GM21825 (cell line): Measurements from ENCODE around the gene SELENBP1.

Experiments
- ATAC-seq: cut with Tn5 transposase; IDR thresholded peaks from one replicate; pipeline ENCODE4 v1.9.1; 2021; ENCODE audit warnings: mild to moderate bottlenecking, moderate library complexity; ENCODE audit not compliant: unreplicated experiment

SELENBP1 gene

DNA sequence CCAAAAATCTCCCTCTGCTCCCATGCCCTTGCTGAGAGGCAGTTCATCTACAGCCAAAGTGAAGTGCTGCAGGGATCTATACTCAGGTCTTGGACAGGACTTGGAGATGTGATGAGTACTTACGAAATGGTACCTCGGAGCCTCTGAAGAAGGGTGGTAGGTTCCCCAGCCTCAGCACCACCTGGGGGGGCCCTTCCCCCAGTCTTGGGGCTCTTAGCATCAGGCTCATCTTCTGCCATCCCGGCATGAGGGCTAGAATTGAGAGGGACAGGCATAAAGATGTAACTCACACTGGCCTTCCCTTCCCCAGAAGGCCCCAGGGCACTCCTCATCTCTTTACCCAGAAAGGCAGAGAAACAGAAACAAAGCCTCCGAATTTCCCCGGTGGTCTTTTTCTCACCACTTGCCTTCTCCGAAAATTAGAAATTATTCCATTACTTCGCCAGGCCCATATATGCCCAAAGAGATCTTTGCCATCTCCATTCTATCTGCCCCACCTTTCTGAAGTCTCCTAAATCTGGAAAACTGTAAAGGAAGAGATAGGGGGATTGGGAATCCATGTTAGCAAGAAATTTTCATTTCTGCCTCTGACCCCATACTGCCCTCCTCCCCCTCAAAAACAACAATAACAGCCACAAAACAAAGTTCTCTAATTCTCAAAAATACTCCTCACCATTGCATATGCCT lies 26.3 kb downstream of the SELENBP1 start:
- no peak for ATAC-seq

DNA sequence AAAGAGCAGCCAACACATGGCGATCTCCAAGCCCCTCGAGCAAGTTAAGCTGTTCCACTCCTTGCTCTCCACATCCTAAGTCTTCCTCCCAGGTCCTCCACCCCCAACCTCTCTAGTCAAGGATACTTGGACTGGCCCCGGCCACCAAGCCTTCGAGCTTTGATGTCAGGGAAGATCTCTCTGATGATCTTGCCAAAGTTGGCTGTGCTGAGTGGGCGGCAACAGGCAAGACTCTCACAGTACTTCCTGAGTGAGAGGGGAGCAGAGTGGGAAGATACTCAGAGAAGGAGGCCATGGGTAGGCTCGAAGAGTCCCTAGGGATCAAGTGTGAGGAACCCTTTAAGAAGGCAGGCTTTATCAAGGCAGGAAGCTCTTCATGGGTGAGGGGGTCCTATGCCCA lies 28.2 kb downstream of the SELENBP1 start:
- no peak for ATAC-seq

DNA sequence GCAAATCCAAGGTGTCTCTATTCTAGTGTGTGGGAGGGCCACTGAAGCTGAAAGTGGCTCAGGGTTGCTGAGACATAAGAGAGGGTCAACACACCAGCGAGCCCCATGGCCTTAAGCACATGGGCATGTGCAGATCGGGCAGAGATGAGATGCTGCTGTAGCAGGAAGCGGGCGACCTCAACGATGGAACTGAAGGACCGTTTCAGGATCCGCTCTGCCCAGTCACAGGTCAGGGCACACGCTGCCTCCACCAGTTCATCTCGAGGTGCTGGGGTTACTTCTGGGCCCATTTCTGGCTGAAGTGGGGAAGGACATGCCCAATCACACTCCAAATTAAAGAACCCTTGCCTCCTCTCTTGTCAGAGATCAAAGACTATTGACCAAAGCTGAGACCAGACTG lies 28.9 kb downstream of the SELENBP1 start:
- no peak for ATAC-seq

DNA sequence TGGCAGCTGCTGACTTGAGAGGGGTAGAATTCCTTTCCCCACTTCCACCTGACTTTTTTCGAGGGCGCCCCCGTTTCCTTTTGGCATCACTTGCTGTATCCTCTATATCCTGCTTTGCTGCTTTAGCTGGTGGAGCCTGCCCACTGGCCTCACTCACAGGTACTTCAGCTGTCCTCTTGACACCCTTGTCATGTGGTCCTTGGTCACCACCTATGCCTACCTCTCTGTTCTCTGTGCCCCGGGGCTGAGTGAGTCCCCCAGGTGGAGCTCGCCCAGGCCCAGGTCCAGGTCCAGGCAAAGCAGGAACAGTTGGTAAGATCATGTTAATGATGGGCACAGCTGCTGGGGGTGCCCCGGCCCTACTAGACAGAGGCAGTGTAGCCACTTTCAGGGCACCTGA lies 29.9 kb downstream of the SELENBP1 start:
- ATAC-seq: no peak

DNA sequence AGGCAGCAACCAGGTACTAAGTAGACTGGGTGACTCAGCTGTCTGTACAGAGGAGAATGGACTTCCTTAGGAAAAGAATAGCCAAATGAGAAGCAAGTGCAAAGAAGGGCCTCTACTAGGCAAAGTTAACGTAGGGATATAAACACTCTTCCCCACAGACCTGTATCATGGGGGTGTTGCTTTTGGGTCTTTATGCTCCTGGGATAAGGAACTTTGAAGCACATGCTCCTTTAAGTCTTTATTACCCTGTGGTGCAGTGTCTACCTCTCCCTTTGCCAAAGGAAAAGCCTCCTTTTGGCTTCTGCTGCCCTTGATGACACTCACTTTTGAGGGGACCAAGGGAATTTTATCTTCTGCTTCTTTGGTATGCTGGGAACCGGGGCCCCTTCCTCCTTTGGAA lies 30.5 kb downstream of the SELENBP1 start:
- no peak for ATAC-seq

DNA sequence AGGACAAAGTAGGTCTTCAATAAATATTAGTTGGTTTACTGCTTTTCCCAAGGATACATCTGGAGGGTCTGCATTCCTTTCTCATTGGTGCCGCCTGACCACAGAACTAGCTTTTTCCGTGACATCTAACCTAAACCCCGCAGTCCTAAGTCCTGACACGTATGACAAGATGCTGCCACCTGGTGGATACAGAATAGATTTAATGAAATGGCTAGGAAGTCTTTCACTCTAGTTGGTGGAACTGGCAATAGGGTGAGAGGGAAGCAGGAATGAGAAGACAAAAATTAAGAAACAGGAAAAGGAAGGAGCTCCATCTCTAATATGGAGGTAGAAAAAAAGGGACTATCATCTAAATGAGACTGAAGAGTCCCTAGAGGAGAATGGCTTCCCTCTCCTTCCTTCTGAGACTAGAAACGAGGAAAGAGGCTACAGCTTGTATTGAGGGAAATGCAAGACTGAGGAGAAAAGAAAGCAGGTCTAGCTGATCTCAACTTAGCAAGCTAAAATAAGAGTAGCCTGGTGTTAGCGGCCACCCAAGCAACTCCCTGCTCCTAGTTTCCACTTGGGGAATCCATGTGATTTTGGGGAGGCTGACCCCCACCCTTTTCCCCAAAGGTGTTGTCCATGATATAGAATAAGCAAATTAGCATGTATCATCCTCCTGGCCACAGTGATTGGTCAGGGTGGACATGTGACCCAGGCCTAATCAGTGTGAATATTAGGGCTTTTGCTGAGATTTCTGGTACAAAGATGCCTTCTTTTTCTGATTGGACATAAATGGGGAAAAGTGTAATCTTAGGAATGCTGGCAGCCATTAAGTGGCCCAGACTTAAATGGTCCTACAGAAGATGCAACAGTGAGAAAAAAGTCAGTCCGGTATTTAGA lies 31.4 kb downstream of the SELENBP1 start:
- ATAC-seq: no peak

DNA sequence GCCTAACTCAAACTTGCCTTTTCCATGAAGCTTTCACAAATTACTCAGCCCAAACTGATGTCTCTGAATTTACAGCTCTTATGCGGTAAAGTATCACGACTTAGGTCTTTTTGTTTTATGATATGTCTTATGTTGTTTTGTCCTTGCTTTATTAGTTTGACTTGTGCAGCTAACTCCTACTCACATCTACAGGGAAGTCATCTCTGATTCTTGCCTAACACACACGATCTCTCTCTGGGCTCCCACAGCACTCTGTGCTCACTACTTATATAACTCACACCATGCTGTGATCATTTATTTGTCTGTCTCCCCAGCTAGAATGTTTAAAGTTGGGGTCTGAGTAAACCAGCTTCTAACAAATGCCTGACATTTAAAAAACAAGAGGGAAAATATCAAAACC lies 35.9 kb downstream of the SELENBP1 start:
- no peak for ATAC-seq

DNA sequence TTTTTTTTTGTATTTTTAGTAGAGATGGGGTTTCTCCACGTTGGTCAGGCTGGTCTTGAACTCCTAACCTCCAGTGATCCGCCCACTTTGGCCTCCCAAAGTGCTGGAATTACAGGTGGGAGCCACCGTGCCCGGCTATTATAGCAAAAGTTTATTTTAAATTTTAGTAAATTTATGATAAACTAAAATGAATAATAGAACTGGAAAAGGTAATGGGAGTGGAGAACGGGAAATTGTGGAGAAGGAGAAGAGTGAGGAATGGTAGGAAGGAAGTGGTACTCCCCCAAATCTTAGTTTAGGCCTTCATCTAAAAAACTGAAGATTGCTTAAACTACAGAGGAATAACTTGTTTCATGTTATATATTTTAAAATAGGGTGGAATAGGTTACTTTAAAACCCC lies 37.7 kb downstream of the SELENBP1 start:
- ATAC-seq: no peak

DNA sequence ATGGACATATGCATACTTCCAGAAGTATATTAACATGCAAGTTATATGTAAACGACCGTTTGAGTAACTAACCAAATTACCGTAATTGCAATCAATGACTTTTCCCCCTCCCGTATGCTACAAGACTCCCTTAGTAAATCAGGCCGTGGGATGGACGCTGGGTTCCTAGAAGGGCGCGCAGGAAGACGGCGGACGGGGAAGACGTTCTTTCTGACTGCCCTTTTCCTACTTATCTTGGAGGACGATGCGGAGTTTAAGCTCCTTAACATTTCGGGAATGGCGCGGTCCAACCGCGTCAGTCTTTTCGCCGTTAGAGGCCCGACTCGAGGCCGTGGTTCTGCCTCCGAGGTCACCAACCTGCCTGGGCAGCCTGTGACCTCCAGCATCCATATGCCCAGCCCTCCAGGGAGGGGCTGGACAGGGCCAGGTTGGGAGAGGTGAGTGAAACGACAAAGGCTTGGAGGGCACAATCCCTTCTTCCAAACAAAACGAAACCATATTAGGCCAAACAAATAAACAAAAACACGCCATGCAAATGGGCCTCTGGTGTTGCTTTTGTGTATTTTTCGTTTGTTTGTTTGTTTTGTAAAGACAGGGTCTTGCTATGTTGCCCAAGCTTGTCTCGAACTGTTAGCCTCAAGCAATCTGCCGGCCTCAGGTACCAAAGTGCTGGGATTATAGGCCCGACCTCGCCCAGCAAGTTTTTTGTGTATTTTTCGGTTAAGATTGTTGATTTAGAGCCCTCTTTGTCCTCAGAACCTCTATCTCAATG lies 44.4 kb downstream of the SELENBP1 start:
- no peak for ATAC-seq

DNA sequence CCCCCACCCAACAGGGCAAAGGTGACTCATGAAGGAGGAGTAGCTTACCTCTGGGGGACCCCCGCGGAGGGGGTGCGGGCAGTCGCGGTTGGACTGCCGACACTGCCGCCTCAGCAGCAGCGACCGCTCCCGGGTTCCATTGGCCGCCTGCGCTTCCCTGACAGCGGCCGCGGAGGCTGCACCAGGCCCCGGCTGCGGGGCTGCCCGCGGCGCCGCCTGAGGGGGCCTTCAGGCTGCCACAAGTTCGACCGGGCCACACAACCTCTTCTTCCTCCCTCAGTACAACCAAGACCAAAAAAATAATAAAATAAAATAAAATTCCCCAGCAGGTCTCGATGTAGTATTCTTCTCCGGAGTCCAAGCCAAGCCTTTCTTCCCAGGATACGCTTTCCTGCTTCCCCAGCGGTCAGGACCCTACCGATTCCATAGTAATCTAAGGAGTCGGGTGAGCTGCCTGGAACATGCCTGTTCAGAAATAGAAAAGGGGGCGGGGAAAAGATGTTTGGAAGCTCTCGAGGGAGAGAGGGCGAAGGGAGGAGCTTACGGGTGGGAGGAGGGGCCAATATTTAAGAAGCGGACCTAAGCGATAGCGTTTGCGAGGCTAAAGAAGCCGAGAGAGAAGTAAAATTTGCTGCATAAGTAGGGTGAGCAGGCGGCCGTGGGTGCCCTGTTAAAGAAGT lies 45.1 kb downstream of the SELENBP1 start, which contains the start of gene PI4KB:
Gene PI4KB (minus strand): TSS at position 194 of the 680 bp plus-strand sequence. CDS start 10,935 bp downstream, outside the sequence.
- ATAC-seq: peak; percentile 82

DNA sequence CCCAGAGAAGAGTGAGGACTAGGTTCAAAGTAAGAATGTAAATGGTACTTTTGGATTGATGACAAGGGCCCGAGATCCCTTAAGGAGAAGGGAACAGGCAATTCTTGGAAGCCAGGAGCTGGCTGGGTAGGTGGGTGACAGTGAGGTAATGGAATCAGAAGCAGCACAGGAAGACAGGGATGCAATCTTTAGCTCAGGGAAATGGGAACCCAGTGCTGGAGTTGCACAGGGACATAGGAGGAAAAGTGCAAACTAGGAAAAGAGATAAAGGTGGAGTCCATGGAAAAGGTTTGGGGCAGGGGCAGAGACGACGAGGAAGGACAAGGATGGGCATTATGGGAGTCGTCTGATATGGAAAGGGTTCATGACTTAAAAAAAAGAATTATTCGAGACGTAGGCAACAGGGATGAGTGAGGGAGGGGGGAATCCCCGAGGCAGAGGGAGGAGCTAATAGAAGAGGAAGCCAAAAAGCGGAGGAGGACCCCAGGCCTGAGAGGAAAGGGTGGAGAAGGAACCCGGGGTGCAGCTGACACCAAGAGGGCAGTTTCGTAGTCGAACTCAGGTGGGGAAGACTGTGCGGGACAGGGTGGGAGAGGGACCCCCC lies 45.8 kb downstream of the SELENBP1 start:
- ATAC-seq: peak; percentile 41

DNA sequence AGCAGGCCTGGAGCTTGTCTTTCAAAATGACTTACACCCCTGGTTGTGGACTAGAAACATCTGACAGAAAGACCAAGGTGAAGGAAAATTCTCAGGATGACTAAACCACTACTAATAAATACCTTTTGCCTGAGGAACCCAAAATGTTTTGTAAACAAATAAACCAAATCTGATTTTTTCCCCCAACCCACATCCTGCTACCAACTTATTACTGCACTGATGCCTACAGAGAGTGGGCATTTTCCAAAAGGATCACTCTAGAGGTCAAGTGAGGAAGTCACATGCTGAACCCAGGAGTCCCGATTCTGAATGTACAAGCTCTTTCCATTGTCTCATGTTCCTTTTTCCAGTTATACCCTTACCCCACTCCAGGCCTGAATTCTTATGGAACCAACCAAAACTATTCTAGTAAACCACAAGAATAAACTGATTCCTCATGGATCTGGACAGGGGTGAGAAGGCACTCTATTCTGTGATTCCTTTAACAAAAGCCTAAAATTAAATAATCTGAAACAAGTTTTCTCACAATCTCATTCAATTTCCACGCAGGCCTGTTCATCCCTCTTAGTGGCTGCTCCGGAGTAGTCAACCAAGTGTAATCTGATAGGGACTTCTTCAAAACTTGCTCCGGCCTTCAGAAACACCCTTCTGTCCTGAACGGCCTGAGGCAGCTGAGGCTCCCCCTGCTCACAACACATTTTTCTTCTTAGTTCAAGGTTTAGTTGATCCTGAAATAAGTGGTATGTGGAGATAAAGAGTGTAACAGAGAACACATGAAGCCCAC lies 46.7 kb downstream of the SELENBP1 start:
- ATAC-seq: no peak

DNA sequence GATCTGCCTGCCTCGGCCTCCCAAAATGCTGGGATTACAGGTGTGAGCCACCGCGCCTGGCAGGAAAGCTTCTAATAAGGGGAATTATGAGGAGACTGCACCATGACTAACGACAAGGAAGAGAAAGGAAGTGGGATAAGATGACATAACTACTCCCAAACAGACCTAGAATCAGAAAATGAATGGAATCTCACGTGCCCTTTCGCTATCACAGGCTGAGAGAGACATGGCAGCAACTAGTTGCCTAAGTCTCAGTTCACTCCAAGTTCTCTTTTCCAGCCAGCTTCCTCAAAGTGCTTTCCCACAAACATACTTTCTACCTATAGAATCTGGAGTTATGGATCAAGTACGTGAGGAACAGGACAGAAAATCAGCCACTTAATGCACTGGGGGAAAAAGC lies 47.3 kb downstream of the SELENBP1 start:
- ATAC-seq: no peak

DNA sequence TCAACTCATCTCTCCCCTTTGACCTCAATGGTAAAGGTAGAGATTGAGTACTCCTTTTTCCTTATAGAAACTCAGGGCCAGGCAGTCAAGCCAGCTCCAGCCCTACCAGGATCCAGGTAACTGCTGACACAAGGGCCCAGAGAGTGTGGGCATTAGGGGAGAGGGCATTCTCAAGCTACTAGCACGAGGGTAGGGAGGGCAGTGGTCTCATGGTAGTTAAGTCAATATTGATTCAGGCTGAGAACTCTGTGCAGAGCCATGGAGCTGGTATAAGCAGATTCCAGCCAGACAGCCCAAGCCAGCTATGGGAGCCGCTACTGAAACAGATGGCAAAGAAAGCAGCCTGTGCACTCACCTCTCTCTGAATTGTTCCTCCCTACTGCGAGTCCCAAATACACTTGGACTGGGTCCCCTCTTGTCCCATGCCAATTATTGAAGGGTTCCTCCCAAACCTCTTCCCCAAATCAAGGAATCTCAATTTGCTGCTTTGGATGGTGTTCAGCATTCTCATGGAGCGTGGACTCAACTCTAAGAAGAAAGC lies 48.0 kb downstream of the SELENBP1 start:
- no peak for ATAC-seq

DNA sequence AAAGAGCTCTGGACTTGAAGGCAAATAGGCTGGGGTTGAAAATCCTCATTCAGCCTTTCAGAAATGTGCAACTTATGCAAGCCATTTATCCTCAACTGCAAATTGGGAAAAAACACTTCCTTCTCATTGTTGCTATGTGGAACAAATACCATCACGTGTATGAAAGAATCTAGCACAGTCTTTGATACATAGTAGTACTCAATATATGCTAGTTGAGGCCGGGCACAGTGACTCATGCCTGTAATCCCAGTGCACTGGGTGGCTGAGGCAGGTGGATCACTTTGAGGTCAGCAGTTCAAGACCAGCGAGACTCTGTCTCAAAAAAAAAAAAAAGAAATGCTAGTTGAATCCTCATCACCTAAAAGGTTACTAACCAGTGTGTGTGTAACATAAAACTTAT lies 53.5 kb downstream of the SELENBP1 start:
- no peak for ATAC-seq

DNA sequence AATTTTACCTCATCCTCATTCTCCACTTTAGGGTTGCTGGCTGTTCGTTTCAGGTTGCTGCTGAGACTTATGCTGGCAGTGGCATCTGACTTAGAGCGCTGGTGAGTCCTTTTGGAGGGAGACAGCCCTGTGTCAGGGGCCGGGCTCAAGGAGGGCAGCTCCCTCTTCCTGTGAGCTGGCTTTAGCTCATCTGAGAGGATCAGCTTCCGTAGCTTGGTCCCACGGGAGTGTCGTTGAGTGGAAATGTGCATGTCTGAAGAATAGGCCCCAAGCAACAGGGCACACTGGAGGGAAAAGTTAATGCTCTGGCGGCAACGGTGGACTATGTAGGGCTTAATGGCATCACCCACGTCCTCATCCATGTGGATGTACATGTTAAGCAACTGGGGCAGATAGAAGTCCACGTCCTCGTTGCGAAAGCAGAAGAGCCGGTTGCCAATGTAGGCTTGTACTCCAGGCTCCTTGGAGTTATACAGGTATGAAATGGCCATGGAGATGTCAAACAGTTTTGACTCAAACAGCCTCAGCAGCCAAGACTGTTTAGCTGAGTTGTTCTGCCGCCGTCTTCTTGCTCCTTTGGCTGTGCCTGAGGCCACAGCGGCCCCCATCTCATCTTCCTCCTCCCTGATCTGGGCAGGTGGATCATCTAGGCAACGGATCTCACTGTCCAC lies 56.8 kb downstream of the SELENBP1 start:
- ATAC-seq: no peak
